Testis (tissue), 2 donors: ENCODE measurements around the gene SCGN.

Experiments used
- POLR2A ChIP-seq: fragments of 450-650 bp; IDR thresholded peaks from one replicate; pipeline ENCODE4 v1.6.1; 2017; ENCODE audit warnings: antibody characterized with exemption, mild to moderate bottlenecking, moderate library complexity
- TF ChIP-seq, protein P1 (sequence below), 3 experiments: fragments of 450-650 bp in 2 of 3; fragments of 200-600 bp in 1 of 3; sonication (generic) in 1 of 3; IDR thresholded peaks; one replicate each; pipeline ENCODE4 v1.5.1; 2016 to 2019; ENCODE audit warnings: antibody characterized with exemption in 3 of 3, mild to moderate bottlenecking in 2 of 3, moderate library complexity in 1 of 3

DNA sequence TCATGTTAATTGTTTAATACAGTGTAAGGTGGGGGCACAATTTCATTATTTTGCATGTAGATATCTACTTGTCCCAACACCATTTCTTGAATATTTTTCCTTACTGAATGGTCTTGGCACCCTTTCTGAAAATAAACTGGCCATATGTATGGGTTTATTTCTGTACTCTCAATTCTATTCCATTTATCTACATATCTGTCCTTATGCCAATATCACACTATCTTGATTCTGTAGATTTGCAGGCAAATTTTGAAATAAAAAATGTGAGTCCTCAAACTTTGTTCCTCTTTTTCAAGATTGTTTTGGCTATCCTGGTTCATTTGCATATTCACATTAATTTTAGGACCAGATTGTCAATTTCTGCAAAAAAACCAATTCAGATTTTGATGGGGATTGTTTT, 34.8 kb downstream of the SCGN start:
- TF ChIP-seq POLR2A = no peak
- TF ChIP-seq, protein P1, sequence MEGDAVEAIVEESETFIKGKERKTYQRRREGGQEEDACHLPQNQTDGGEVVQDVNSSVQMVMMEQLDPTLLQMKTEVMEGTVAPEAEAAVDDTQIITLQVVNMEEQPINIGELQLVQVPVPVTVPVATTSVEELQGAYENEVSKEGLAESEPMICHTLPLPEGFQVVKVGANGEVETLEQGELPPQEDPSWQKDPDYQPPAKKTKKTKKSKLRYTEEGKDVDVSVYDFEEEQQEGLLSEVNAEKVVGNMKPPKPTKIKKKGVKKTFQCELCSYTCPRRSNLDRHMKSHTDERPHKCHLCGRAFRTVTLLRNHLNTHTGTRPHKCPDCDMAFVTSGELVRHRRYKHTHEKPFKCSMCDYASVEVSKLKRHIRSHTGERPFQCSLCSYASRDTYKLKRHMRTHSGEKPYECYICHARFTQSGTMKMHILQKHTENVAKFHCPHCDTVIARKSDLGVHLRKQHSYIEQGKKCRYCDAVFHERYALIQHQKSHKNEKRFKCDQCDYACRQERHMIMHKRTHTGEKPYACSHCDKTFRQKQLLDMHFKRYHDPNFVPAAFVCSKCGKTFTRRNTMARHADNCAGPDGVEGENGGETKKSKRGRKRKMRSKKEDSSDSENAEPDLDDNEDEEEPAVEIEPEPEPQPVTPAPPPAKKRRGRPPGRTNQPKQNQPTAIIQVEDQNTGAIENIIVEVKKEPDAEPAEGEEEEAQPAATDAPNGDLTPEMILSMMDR (IDR thresholded peaks at IDR 0.05) = no peak
